HFFc6 (cell line): ENCODE results near the gene SYNGAP1. TPM values are rescaled to one million over a fixed set of nuclear protein-coding genes. Genes with fewer than 3 reads are reported as not detected.

Experiments used
- DNase-seq: peaks from one replicate; pipeline ENCODE4 v3.0.0-alpha.2; 2018
- H3K27ac Mint-ChIP-seq: 2 replicates; pipeline ENCODE4 v1.8.0; 2020; ENCODE audit warnings: mild to moderate bottlenecking, mixed read lengths
- H3K27me3 Mint-ChIP-seq: 2 replicates; pipeline ENCODE4 v1.8.0; 2021; ENCODE audit warnings: mild to moderate bottlenecking, moderate library complexity, mixed read lengths; ENCODE audit not compliant: insufficient read depth
- H3K36me3 Mint-ChIP-seq: 2 replicates; pipeline ENCODE4 v1.8.0; 2021; ENCODE audit warnings: low read depth, mixed read lengths
- H3K4me1 Mint-ChIP-seq: 2 replicates; pipeline ENCODE4 v1.8.0; 2020; ENCODE audit warnings: low read depth, mixed read lengths
- H3K4me3 Mint-ChIP-seq: 2 replicates; pipeline ENCODE4 v1.8.0; 2020; ENCODE audit warnings: mild to moderate bottlenecking, moderate library complexity, mixed read lengths
- H3K9me3 Mint-ChIP-seq: 2 replicates; pipeline ENCODE4 v1.8.0; 2020; ENCODE audit warnings: mild to moderate bottlenecking, mixed read lengths
- CTCF ChIP-seq: fragments of 200-600 bp; sonication (generic); IDR thresholded peaks from 2 replicates; pipeline ENCODE4 v1.5.0; 2021; ENCODE audit warnings: antibody characterized with exemption, mild to moderate bottlenecking
- total RNA-seq, 6 experiments: library from RNA; stranded (reverse); fragmentation: NEBNext Ultra II Directional; extraction: Animal tissue kit (Norgen Biotek cat#: 25700); gene quantifications; 2 replicates in 1 of 6; 3 replicates in 5 of 6; pipeline ENCODE4 v1.2.3, GENCODE V29; 2021

The SYNGAP1 gene
- total RNA-seq, 6 experiments from 2014 or later, result 10.5 to 15.0 (median 13.3) TPM

DNA sequence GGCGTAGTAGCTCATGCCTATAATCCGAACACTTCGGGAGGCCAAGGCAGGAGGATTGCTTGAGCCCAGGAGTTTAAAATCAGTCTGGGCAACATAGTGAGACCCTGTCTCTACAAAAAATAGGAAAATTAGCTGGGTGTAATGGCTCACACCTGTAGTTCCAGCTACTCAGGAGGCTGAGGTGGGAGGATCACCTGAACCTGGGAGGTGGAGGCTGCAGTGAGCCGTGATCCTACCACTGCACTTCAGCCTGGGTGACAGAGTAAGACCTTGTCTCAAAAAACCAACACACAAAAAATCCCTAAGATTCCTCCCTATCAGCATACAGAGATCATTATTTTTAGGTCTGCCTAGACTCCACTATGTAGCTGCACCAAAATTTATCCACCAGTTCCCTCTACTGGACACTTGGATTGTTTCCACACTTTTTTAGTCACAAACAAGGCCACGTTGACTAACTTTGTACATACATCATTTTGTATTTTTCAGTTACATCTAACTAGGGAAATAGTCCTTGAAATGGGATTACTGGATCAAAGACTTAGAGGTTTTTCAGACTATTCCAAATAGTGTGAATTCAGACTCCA lies 12.6 kb upstream of the SYNGAP1 start:
- Mint-ChIP-seq H3K4me1 (peaks cover 20% of the 10 kb centered on the region), H3K9me3 (no peaks in the 10 kb centered on the region), H3K27me3 (peaks cover under 1% of the 10 kb centered on the region), H3K36me3 (peaks cover 27% of the 10 kb centered on the region; the same call in 1 of the 2 replicates), H3K27ac (0 out of 2 replicates have a peak overlapping the region, but pooled peaks have one; percentile 16), H3K4me3 (no peak overlapping the region)
- peak; percentile 66 for DNase-seq
- TF ChIP-seq CTCF, result peak; percentile 73

DNA sequence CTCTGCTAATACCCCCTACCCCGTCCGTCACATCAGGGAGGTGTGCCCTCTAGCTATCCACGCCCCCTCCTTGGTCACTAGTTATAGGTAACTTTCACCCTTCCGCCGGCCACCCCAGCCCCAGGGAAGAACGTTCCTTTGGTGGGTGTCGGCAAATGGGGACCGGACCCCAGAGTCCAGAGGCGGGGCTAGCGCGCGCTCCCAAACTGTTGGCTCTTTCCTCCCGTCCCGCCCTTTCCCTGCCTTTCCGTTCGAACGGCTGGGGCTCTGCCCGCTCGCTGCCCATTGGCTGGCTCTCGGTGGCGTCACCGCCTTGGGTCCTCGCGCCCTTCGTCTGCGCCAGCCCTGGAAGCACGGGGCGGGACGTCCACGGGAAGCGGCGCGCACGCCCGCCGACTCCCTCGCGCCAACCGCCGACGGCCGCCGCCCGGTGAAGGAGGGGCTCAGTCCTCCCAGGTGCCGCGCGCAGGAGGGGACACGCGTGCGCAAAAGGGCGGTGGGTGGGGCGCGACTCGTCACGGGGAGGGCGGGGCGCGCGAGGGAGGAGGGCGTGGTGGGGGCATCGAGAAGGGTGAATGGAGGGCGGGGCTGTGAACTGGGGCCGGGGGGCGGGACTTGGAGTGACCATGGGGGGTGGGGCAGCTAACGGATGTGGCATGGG lies 9.7 kb upstream of the SYNGAP1 start:
- Mint-ChIP-seq H3K9me3 (no peaks in the 10 kb centered on the region), H3K36me3 (peaks cover 35% of the 10 kb centered on the region), H3K4me1 (peaks cover 47% of the 10 kb centered on the region), H3K27me3 (peaks cover 10% of the 10 kb centered on the region), H3K27ac (peak overlapping the region; percentile 96), H3K4me3 (peak overlapping the region; percentile 92)
- DNase-seq, result peak; percentile 98
- TF ChIP-seq CTCF, result no peak

DNA sequence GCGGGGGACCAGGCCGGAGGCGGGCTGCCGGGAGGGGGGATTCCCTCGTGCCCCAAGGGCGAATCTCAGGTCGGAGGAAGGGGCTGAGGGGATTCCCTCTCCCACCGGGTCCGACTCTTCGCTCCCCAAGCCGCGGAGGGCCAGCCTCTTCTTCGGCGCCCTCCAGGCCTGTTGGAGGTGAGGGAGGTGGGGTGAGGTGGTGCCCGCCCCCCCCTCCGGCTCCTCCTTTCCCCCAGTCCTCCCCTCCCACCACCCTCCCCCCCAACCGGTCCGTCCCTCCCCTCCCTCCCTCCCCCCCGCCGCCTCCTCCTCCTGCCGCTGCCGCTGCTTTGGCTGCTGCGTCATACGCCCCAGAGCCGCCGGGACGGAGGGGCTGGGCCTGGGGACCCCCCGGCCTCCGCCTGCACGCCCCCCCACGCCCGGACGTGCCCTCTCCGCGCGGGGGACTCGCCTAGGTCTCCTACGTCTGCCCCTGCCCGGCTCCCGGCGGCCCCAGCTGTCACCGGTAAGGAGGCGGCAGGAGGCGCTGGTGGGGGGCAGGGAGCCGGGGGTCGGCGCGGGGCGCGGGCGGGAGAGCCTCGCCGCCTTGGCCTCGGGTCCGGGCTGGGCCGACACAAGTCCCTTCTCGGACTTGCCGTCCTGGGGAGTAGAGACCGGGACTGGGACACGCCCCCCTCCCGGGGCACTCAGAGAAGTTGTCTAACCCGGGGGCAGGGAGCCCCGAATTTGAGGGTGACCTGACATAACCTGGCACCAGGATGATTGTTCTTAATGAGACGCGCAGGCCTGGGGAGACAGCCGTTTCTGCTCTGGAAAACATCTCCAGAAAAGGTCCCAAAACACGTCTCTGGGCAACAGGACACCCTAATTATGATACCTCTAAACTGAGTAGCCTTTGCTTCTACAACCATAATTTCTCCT lies 8.9 kb upstream of the SYNGAP1 start, which contains the start of gene PHF1:
TSS of gene PHF1 (plus strand) at position 304 of the 921 bp plus-strand sequence. CDS start 1,250 bp downstream, outside the sequence.
- H3K4me3 Mint-ChIP-seq, result peak within 1 kb of the TSS; percentile 92
- no peaks in the 10 kb centered on the region for H3K9me3 Mint-ChIP-seq
- H3K36me3 Mint-ChIP-seq, result peaks cover 37% of the 10 kb centered on the region
- peaks cover 55% of the 10 kb centered on the region for H3K4me1 Mint-ChIP-seq
- peak within 1 kb of the TSS; percentile 96 for H3K27ac Mint-ChIP-seq
- peaks cover 11% of the 10 kb centered on the region for H3K27me3 Mint-ChIP-seq
- no peak for DNase-seq
- peak; percentile 47 for TF ChIP-seq CTCF

- DNase-seq, result no peak
- peaks cover 62% of the 10 kb centered on the region for H3K4me1 Mint-ChIP-seq
- H3K27me3 Mint-ChIP-seq, result peaks cover 12% of the 10 kb centered on the region
- H3K4me3 Mint-ChIP-seq, result peak overlapping the region; percentile 89
- no peaks in the 10 kb centered on the region for H3K9me3 Mint-ChIP-seq
- peaks cover 43% of the 10 kb centered on the region for H3K36me3 Mint-ChIP-seq
- H3K27ac Mint-ChIP-seq, result peak overlapping the region; percentile 78
- no peak for TF ChIP-seq CTCF
Measured at GRCh38 chr6:33411632-33412005, 8.2 kb upstream of the SYNGAP1 start.

GRCh38 chr6:33412140-33413009 lies 7.5 kb upstream of the SYNGAP1 start:
- H3K4me1 Mint-ChIP-seq, result peaks cover 66% of the 10 kb centered on the region
- H3K36me3 Mint-ChIP-seq, result peaks cover 51% of the 10 kb centered on the region
- H3K4me3 Mint-ChIP-seq, result peak overlapping the region; percentile 89
- no peak for TF ChIP-seq CTCF
- H3K27me3 Mint-ChIP-seq, result peaks cover 16% of the 10 kb centered on the region
- DNase-seq, result no peak
- peak overlapping the region; percentile 100 for H3K27ac Mint-ChIP-seq
- H3K9me3 Mint-ChIP-seq, result no peaks in the 10 kb centered on the region
